Measurements from ENCODE around the gene ENGASE. TPM values are rescaled to one million over a fixed set of nuclear protein-coding genes. Genes with fewer than 3 reads are reported as not detected.

ENGASE gene
- total and polyA plus RNA-seq, 8 donors, result 6.6 to 505 (median 35.2) TPM

GRCh38 chr17:79084291-79085153 is 9.9 kb downstream of the ENGASE start:
- H3K36me3 ChIP-seq, result peaks cover 55 to 80% (median 78%) of the 10 kb centered on the region in 4 donors
- intact Hi-C loops (cut with DNase I; ENCODE audit: low total_unique reads), result loop anchor here (5.0 kb wide), 1 partner anchor 308 kb away; no protein-coding TSS in a partner anchor

DNA sequence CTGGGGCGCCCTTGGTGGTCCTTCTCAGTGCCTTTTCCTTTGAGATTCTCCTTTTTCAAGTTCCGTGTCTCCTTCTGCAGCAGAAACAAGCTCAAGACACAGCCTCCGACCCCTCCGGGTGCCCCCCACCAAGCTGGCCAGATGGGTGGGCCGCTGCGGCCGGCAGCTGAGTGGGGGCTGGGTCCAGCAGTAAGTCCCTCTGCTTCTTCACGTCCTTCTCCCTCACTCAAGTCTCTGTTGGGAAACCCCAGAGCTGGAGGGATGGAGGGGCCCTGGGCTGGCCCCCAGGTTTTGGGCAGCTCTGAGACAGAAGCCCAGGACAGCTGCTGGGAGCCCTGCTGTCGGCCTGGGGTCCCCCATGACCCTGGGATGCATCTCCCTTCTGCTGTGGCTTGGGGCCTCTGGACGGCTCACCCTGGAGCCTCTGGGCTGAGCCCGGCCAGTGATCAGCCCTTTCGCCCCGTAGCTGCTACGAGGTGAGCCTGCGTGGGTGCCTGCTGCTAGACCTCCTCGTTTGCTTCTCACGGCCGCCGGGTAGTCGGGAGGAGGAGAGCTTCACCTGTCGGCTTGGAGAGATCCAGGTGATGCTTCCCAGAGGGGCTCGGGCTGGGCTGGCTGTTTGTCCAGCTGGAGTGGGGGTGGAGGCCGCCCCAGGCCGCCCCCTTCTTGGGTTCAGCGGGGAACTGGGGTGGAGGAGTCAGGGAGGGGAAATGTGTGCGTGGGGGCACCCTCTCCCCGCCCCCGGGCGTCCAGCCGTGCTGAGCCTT is 10.7 kb downstream of the ENGASE start:
- 88 to 91% (median 90%) methylated on average over 10 to 30 of the region's 30 CpGs for WGBS, 5 donors
- intact Hi-C loops (cut with DNase I; ENCODE audit: low total_unique reads), result loop anchor here (5.0 kb wide), 1 partner anchor 307 kb away; no protein-coding TSS in a partner anchor
- no peak overlapping the region for H3K27ac ChIP-seq
- peaks cover 46 to 71% (median 70%) of the 10 kb centered on the region in 4 donors for H3K36me3 ChIP-seq
- TF ChIP-seq, protein P1, sequence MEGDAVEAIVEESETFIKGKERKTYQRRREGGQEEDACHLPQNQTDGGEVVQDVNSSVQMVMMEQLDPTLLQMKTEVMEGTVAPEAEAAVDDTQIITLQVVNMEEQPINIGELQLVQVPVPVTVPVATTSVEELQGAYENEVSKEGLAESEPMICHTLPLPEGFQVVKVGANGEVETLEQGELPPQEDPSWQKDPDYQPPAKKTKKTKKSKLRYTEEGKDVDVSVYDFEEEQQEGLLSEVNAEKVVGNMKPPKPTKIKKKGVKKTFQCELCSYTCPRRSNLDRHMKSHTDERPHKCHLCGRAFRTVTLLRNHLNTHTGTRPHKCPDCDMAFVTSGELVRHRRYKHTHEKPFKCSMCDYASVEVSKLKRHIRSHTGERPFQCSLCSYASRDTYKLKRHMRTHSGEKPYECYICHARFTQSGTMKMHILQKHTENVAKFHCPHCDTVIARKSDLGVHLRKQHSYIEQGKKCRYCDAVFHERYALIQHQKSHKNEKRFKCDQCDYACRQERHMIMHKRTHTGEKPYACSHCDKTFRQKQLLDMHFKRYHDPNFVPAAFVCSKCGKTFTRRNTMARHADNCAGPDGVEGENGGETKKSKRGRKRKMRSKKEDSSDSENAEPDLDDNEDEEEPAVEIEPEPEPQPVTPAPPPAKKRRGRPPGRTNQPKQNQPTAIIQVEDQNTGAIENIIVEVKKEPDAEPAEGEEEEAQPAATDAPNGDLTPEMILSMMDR (IDR thresholded peaks at IDR 0.05), result no peak
- TF ChIP-seq POLR2AphosphoS5 (IDR thresholded peaks at IDR 0.05) (no peak), EP300 (IDR thresholded peaks at IDR 0.05) (no peak), POLR2A (IDR thresholded peaks at IDR 0.05) (no peak)
- H3K27me3 ChIP-seq, result peaks cover 0 to 8% (median 7%) of the 10 kb centered on the region in 3 donors
- H3K9me3 ChIP-seq, result no peaks in the 10 kb centered on the region
- no peak overlapping the region for H3K4me3 ChIP-seq
- no peak for DNase-seq
- H3K4me1 ChIP-seq, result peaks cover 0 to 6% (median 0%) of the 10 kb centered on the region in 4 donors

More at GRCh38 chr17:79084291-79085153, 9.9 kb downstream of the ENGASE start:
- Histone ChIP-seq H3K27me3 (peaks cover 0 to under 1% (median 0%) of the 10 kb centered on the region in 3 donors), H3K27ac (no peak overlapping the region), H3K4me1 (no peaks in the 10 kb centered on the region), H3K4me3 (no peak overlapping the region), H3K9me3 (no peaks in the 10 kb centered on the region)
- TF ChIP-seq, protein P1 (IDR thresholded peaks at IDR 0.05), result no peak
- TF ChIP-seq POLR2AphosphoS5 (IDR thresholded peaks at IDR 0.05), result no peak
- no peak for TF ChIP-seq POLR2A (IDR thresholded peaks at IDR 0.05)
- no peak for TF ChIP-seq EP300 (IDR thresholded peaks at IDR 0.05)
- no peak for DNase-seq
- 91 to 96% (median 93%) methylated on average over 25 to 31 of the region's 31 CpGs for WGBS, 5 donors

DNA sequence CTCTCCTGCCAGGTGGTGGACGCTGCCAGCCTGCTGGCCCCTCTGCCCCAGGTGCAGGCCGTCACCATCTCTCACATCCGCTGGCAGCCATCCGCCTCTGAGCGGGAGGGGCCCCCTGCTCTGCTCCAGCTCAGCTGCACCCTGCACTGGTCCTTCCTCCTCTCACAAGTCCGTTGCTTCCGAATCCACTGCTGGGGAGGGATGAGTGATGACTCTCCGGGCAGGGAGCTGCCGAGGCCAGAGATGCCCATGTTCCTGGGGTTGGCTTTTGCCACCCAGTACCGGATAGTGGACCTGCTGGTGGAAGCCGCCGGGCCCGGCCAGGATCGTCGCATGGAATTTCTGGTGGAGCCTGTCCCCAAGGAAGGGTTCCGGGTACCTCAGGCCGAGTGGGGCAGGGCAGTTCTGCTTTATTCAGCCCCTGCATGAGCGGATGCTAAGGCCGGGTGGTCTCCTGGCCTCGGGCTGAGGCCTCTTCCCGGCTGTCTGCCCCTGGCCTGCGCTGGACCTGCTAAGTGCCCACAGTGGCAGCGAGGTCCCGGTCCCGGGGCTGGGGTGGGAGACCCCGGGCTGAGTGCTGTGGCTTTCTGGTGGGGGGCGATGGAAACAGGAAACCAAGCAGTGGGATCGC is 11.4 kb downstream of the ENGASE start:
- H3K4me3 ChIP-seq, result no peak overlapping the region
- intact Hi-C loops (cut with DNase I; ENCODE audit: low total_unique reads), result loop anchor here (5.0 kb wide), 1 partner anchor 306 kb away; no protein-coding TSS in a partner anchor

More for the DNA sequence above, 11.4 kb downstream of the ENGASE start:
- H3K4me1 ChIP-seq, result peaks cover 0 to 13% (median 0%) of the 10 kb centered on the region in 4 donors
- H3K36me3 ChIP-seq, result peaks cover 42 to 64% (median 63%) of the 10 kb centered on the region in 4 donors
- peaks cover 0 to 14% (median 11%) of the 10 kb centered on the region in 3 donors for H3K27me3 ChIP-seq
- no peak for DNase-seq
- H3K27ac ChIP-seq, result no peak overlapping the region
- H3K9me3 ChIP-seq, result no peaks in the 10 kb centered on the region
- 79 to 95% (median 91%) methylated on average over 16 to 28 of the region's 28 CpGs for WGBS, 5 donors
- TF ChIP-seq POLR2A (IDR thresholded peaks at IDR 0.05) (no peak), POLR2AphosphoS5 (IDR thresholded peaks at IDR 0.05) (no peak), EP300 (IDR thresholded peaks at IDR 0.05) (no peak)
- TF ChIP-seq, protein P1 (IDR thresholded peaks at IDR 0.05), result no peak

All from stomach (tissue), 9 donors.